ENCODE data around the gene NAIF1. TPM values are rescaled to one million over a fixed set of nuclear protein-coding genes. Genes with fewer than 3 reads are reported as not detected.
"Not testable (repeated sequence)": the region's sequence is repeated elsewhere in the genome, so short reads cannot be mapped to it uniquely, and the experiment has no call there.

Gene NAIF1
- total RNA-seq, 1 experiment from 2014 or later = 17.9 TPM

DNA sequence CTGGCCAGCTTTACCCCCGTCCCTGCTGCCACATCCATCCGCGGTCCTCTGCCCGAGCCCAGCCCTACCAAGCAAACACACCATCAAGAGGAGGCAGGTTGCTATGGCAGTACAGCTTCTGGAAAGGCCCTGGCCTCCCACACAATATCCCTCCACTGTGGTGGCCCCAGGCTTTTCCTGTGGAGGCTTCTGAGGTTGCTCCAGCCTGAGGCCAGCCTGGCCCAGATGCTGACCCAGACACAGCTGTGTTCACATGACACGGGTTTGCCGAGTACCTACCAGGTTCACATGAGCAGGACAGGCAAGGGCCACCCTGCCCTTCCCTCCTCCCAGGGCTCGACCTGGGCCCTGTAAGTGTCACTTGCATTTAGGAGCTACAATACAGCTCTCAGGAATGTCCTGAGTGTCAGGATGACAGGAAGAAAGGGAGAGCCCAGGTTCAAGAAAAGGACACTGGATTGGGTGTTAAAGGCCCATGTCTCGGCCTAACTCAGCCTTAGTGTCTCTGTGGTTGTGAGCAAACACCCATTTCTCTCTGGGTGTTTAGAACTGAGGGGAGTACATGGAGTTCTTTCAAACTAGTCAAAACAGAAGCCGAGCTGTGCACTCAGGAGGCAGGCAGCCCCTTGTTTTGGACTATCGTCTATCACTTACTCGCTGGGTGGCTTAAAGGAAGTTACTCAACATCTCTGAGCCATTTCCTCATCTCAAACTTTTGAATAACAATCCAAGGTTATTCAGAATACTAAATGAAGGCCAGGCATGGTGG, 40.2 kb downstream of the NAIF1 start:
- DNase-seq (ENCODE audit: low spot score) = no peak

DNA sequence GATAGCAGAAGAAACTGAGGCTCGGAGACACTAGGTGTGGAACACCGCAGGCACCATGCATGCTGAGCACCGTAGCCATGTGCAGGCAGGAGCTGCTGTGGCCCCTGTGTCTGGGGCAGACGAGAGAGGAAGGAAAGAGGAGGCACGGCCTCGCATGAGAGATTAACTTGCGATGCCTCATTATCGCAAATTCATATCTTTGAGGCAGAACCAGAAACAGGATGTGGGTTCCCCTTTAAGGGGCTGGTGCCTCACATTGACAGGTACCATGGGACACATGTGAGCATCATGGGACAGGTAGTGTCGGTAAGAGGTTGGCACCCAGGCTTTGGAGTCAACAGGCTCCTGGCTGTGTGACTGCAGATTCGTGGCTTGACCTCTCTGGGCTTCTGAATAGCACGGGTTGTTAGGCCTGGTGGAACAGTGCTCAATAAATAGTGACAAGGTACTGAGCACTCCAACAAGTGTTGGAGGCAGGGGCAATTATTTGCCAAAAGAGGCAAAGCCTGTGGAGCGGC, 40.8 kb downstream of the NAIF1 start:
- no peak for DNase-seq (ENCODE audit: low spot score)

- no peak for DNase-seq (ENCODE audit: low spot score)
These were observed 41.4 kb downstream of the NAIF1 start for GRCh38 chr9:128025736-128026135.

- DNase-seq (ENCODE audit: low spot score) = no peak
These were observed 42.3 kb downstream of the NAIF1 start for GRCh38 chr9:128024761-128025308.

GRCh38 chr9:128023671-128024070, 43.4 kb downstream of the NAIF1 start:
- DNase-seq (ENCODE audit: low spot score) = not testable (repeated sequence)

DNA sequence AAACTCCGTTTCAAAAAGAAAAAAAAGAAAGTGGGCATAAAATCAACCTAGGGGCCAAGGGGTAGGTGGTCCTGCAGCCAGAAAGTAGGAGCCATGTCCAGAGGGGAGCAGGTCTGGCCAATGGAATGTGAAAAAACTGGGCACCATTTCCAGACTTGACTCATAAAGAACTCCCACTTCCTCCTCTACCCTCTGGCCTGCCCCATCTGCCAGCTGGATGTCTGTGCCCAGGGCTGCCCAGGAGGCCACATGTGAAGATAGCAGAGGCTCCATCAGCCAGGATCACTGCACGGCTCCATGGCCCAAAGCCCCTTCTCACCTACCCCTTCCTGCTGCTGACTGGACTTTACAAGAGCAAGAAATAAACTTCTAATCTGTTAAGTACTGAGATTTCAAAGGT, 44.2 kb downstream of the NAIF1 start:
- DNase-seq (ENCODE audit: low spot score) = peak; percentile 26

- no peak for DNase-seq (ENCODE audit: low spot score)
These were observed 46.0 kb downstream of the NAIF1 start for GRCh38 chr9:128021098-128021497.

DNA sequence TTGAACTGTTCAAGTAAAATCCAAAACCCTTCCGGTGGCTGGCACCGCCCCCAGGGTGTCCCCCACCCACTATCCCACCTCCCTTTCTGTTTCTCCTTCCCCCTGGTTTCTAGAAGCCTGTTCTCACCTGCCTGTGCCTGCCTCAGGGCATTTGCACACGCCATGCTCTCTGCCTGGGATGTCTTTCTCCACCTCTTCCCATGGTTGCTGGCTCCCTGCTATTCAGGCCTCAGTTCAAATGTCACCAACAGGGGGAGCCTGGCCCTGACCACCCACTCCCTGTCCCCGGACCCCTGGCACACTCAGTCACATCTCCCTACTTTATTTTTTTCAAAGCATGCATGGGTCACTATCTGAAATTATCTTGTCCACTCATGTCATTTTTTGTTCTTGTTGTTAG, 46.4 kb downstream of the NAIF1 start:
- no peak for DNase-seq (ENCODE audit: low spot score)

GRCh38 chr9:128015696-128016095, 51.4 kb downstream of the NAIF1 start:
- DNase-seq (ENCODE audit: low spot score) = no peak

Other genes starting within 250 kb of the NAIF1 start
- 6.1 and 6.4 TPM in 2 replicates for gene ENG, start 212.7 kb downstream of the NAIF1 start, total RNA-seq (2014; rRNA removed; shearing (Covaris generic))
- gene AK1, start 189.6 kb downstream of the NAIF1 start, total RNA-seq (2014; rRNA removed; shearing (Covaris generic)) = 85.0 and 101 TPM in 2 replicates
- gene ST6GALNAC6, start 167.7 kb downstream of the NAIF1 start, total RNA-seq (2014; rRNA removed; shearing (Covaris generic)) = 14.5 and 16.6 TPM in 2 replicates
- gene ST6GALNAC4, start 150.3 kb downstream of the NAIF1 start, total RNA-seq (2014; rRNA removed; shearing (Covaris generic)) = 60.1 and 84.2 TPM in 2 replicates
- 1.2 and 3.8 TPM in 2 replicates for gene PIP5KL1, start 136.5 kb downstream of the NAIF1 start, total RNA-seq (2014; rRNA removed; shearing (Covaris generic))
- gene DPM2, start 129.5 kb downstream of the NAIF1 start, total RNA-seq (2014; rRNA removed; shearing (Covaris generic)) = 44.3 and 47.0 TPM in 2 replicates
- 36.0 and 45.3 TPM in 2 replicates for gene EEIG1, start 86.3 kb downstream of the NAIF1 start, total RNA-seq (2014; rRNA removed; shearing (Covaris generic))
- 88.1 and 94.8 TPM in 2 replicates for gene SLC25A25, start 912 bp upstream of the NAIF1 start, total RNA-seq (2014; rRNA removed; shearing (Covaris generic))
- gene PTGES2, start 60.4 kb upstream of the NAIF1 start, total RNA-seq (2014; rRNA removed; shearing (Covaris generic)) = 365 and 392 TPM in 2 replicates
- 221 and 241 TPM in 2 replicates for gene LCN2, start 82.1 kb upstream of the NAIF1 start, total RNA-seq (2014; rRNA removed; shearing (Covaris generic))
- 439 and 565 TPM in 2 replicates for gene BBLN, start 92.9 kb upstream of the NAIF1 start, total RNA-seq (2014; rRNA removed; shearing (Covaris generic))
- gene CIZ1, start 124.3 kb upstream of the NAIF1 start, total RNA-seq (2014; rRNA removed; shearing (Covaris generic)) = 99.1 and 99.9 TPM in 2 replicates
- gene DNM1, start 136.1 kb upstream of the NAIF1 start, total RNA-seq (2014; rRNA removed; shearing (Covaris generic)) = 83.8 and 87.7 TPM in 2 replicates
- 59.0 and 63.4 TPM in 2 replicates for gene GOLGA2, start 208.7 kb upstream of the NAIF1 start, total RNA-seq (2014; rRNA removed; shearing (Covaris generic))
- gene SWI5, start 209.0 kb upstream of the NAIF1 start, total RNA-seq (2014; rRNA removed; shearing (Covaris generic)) = 51.4 and 52.6 TPM in 2 replicates